Spleen (tissue), 11 donors: ENCODE data around the gene MACROH2A1. TPM values are rescaled to one million over a fixed set of nuclear protein-coding genes. Genes with fewer than 3 reads are reported as not detected.

ENCODE experiments used
- DNase-seq: peaks from one replicate; pipeline ENCODE4 v3.0.0-alpha.2; 2020
- H3K27ac ChIP-seq, 8 donors: fragments of 200-600 bp; sonication (generic) in 7 of 8; 1 replicate in 4 of 8; 2 replicates in 4 of 8; pipeline versions ENCODE4 v1.5.0 to v1.8.0; 2016 to 2021; ENCODE audit warnings: inconsistent platforms in 4 of 8, mild to moderate bottlenecking in 4 of 8, moderate library complexity in 1 of 8
- H3K27me3 ChIP-seq, 7 donors: fragments of 200-600 bp; sonication (generic) in 6 of 7; replicated peaks in 1 of 7; 1 replicate in 4 of 7; 2 replicates in 3 of 7; pipeline versions ENCODE4 v1.5.0 to v1.8.0; 2016 to 2021; ENCODE audit warnings: inconsistent platforms in 3 of 7, mild to moderate bottlenecking in 1 of 7
- H3K36me3 ChIP-seq, 6 donors: fragments of 200-600 bp; sonication (generic) in 5 of 6; 1 replicate in 4 of 6; 2 replicates in 2 of 6; pipeline versions ENCODE4 v1.5.0 to v1.8.0; 2016 to 2021; ENCODE audit warnings: inconsistent platforms in 2 of 6
- H3K4me1 ChIP-seq, 6 donors: fragments of 200-600 bp; sonication (generic) in 5 of 6; 1 replicate in 3 of 6; 2 replicates in 3 of 6; pipeline versions ENCODE4 v1.5.0 to v1.8.0; 2016 to 2021; ENCODE audit warnings: inconsistent platforms in 3 of 6
- H3K4me3 ChIP-seq, 8 donors: fragments of 200-600 bp; sonication (generic) in 7 of 8; 1 replicate in 4 of 8; 2 replicates in 4 of 8; pipeline versions ENCODE4 v1.5.0 to v1.8.0; 2016 to 2021; ENCODE audit warnings: inconsistent platforms in 4 of 8, mild to moderate bottlenecking in 4 of 8, moderate library complexity in 2 of 8
- H3K9me3 ChIP-seq, 8 donors: fragments of 200-600 bp; sonication (generic) in 7 of 8; 1 replicate in 4 of 8; 2 replicates in 4 of 8; pipeline versions ENCODE4 v1.5.0 to v1.8.0; 2016 to 2021; ENCODE audit warnings: inconsistent platforms in 4 of 8
- POLR2A ChIP-seq, 3 donors: fragments of 450-650 bp; IDR thresholded peaks; one replicate each; pipeline ENCODE4 v1.5.1; 2017; ENCODE audit warnings: antibody characterized with exemption in 3 of 3, mild to moderate bottlenecking in 1 of 3
- POLR2AphosphoS5 ChIP-seq, 3 donors: sonication (generic); formaldehyde crosslinking; IDR thresholded peaks; one replicate each; pipeline ENCODE4 v1.5.1; 2017; ENCODE audit warnings: antibody characterized with exemption in 3 of 3
- WGBS, 5 donors: extraction: QIAGEN DNeasy Blood & Tissue Kit in 3 of 5; methylation state at CpG; one replicate each; pipeline versions ENCODE4 v1.1.5 to v1.1.7; 2013 to 2018; 5-methylcytosine and 5-hydroxymethylcytosine counted together
- intact Hi-C: fragments of 100-400 bp; cut with DNase I; formaldehyde crosslinking; loops from one replicate; pipeline ENCODE4 v1.15.0; 2023; ENCODE audit warnings: low total_unique reads
- polyA plus RNA-seq, 3 donors: library from polyadenylated mRNA; stranded (reverse); fragments of 200-250 nt; gene quantifications; one replicate each; pipeline ENCODE4 v1.2.1, GENCODE V29; 2013
- total RNA-seq, 7 donors: library from RNA; depleted of rRNA in 3 of 7; stranded (reverse); fragments of >200 nt in 3 of 7; fragmentation: NEBNext Ultra II Directional in 4 of 7; extraction: Animal tissue kit (Norgen Biotek cat#: 25700) in 4 of 7; gene quantifications; one replicate each; pipeline versions ENCODE4 v1.1.0 to v1.2.1, GENCODE V29; 2016 to 2021
- TF ChIP-seq, protein P1 (sequence below), 11 experiments: fragments of 200-600 bp in 7 of 11; fragments of 450-650 bp in 4 of 11; sonication (generic) in 4 of 11; IDR thresholded peaks in 8 of 11; conservative IDR thresholded peaks in 3 of 11; 1 replicate in 7 of 11; 2 replicates in 4 of 11; pipeline versions ENCODE4 v1.4.0 to v1.8.0; 2016 to 2021; ENCODE audit warnings: antibody characterized with exemption in 11 of 11, inconsistent platforms in 4 of 11, mild to moderate bottlenecking in 1 of 11
- donor health status: healthy with polysubstance abuse.
- donor health status: DM: no; HTN: no; CAD: no; lungs with moderate emphysema.
- donor health status: DM: no; HTN: no; CAD: no.
- donor health status: Bipolar disorder and iron deficiency.
- donor health status: healthy.
- donor health status: DM: no; HTN: no; CAD: no.
- donor health status: DM: yes; HTN: yes; CAD: no.

The MACROH2A1 gene
- total and polyA plus RNA-seq, 10 donors = 88.1 to 288 (median 175) TPM

DNA sequence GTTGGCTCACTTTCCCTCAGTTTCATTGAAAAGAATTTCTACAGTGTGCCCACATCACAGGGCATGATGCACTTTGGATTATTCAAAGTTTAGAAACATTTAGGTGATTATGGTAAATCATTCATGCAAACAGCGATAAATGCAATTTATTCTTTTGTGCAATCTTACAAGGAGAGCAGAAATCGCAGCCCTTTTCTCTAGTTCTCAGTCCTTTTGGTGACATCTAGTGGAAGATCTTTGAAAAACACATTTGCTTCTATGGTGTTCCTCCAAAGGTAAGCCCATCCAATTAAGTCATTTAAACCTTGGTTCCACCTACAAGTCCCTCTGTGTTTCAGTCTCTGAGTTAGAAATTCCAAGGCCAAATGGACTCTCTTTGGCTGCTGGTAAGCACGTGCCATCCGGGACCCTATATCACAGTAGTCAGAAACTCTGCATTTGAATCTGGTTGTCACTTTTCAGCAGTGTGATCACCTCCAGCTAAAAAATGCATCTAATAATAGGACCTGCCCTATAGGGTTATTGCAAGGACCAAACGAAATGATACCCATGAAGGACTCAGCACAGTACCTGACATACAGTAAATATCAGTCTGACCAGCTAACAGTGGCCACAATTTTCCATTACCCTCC lies 66.4 kb downstream of the MACROH2A1 start:
- peaks cover 0 to 85% (median 60%) of the 10 kb centered on the region in 6 donors for H3K36me3 ChIP-seq
- no peaks in the 10 kb centered on the region for H3K9me3 ChIP-seq
- no peaks in the 10 kb centered on the region for H3K4me1 ChIP-seq
- 46 to 54% (median 53%) methylated on average over 5 of the region's 5 CpGs for WGBS, 5 donors
- TF ChIP-seq POLR2A (IDR thresholded peaks at IDR 0.05) (no peak), POLR2AphosphoS5 (IDR thresholded peaks at IDR 0.05) (no peak)
- TF ChIP-seq, protein P1, sequence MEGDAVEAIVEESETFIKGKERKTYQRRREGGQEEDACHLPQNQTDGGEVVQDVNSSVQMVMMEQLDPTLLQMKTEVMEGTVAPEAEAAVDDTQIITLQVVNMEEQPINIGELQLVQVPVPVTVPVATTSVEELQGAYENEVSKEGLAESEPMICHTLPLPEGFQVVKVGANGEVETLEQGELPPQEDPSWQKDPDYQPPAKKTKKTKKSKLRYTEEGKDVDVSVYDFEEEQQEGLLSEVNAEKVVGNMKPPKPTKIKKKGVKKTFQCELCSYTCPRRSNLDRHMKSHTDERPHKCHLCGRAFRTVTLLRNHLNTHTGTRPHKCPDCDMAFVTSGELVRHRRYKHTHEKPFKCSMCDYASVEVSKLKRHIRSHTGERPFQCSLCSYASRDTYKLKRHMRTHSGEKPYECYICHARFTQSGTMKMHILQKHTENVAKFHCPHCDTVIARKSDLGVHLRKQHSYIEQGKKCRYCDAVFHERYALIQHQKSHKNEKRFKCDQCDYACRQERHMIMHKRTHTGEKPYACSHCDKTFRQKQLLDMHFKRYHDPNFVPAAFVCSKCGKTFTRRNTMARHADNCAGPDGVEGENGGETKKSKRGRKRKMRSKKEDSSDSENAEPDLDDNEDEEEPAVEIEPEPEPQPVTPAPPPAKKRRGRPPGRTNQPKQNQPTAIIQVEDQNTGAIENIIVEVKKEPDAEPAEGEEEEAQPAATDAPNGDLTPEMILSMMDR (IDR thresholded peaks at IDR 0.05 in 8 of 11, conservative IDR thresholded peaks at IDR 0.05 in 3 of 11) = peak in 6 of 11 experiments; percentile 11 to 49 (median 32)
- intact Hi-C loops = no loop called here
- no peak for DNase-seq
- no peak overlapping the region for H3K27ac ChIP-seq
- no peak overlapping the region for H3K4me3 ChIP-seq
- no peaks in the 10 kb centered on the region for H3K27me3 ChIP-seq

DNA sequence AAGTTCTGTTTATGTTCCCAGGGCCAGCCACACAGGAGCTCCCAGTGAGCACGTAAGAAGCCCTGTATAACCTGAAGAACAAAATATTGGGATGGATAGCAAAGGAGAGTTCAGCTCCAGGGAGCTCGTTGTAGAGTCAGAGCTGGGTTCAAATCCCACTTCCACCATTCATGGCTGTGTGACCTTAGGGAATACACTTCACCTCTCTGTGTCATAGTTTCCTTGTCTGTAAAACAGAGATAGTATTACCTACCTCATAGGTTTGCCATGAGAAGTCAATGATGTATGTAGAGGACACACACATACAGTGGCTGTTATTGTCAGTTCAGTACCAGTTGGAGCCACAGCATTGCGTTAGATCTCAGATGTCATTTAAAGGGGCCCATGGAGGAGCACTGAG lies 67.4 kb downstream of the MACROH2A1 start:
- WGBS, 5 donors = 89 to 97% (median 93%) methylated on average over 3 of the region's 3 CpGs
- Histone ChIP-seq H3K9me3 (no peaks in the 10 kb centered on the region), H3K27me3 (no peaks in the 10 kb centered on the region), H3K4me1 (no peaks in the 10 kb centered on the region), H3K27ac (no peak overlapping the region), H3K4me3 (no peak overlapping the region), H3K36me3 (peaks cover 0 to 75% (median 51%) of the 10 kb centered on the region in 6 donors)
- DNase-seq = no peak
- intact Hi-C loops = no loop called here
- TF ChIP-seq POLR2AphosphoS5 (IDR thresholded peaks at IDR 0.05) (no peak), POLR2A (IDR thresholded peaks at IDR 0.05) (no peak)
- TF ChIP-seq, protein P1 (IDR thresholded peaks at IDR 0.05 in 8 of 11, conservative IDR thresholded peaks at IDR 0.05 in 3 of 11) = no peak

- Histone ChIP-seq H3K4me3 (no peak overlapping the region), H3K36me3 (peaks cover 0 to 66% (median 42%) of the 10 kb centered on the region in 6 donors), H3K9me3 (no peaks in the 10 kb centered on the region), H3K27ac (no peak overlapping the region), H3K4me1 (no peaks in the 10 kb centered on the region), H3K27me3 (no peaks in the 10 kb centered on the region)
- WGBS, 5 donors = 78 to 94% (median 86%) methylated on average over 3 of the region's 3 CpGs
- no peak for DNase-seq
- TF ChIP-seq, protein P1 (IDR thresholded peaks at IDR 0.05 in 8 of 11, conservative IDR thresholded peaks at IDR 0.05 in 3 of 11) = no peak
- TF ChIP-seq POLR2AphosphoS5 (IDR thresholded peaks at IDR 0.05) = no peak
- TF ChIP-seq POLR2A (IDR thresholded peaks at IDR 0.05) = no peak
- intact Hi-C loops = no loop called here
Observed at GRCh38 chr5:135330798-135331096, 68.3 kb downstream of the MACROH2A1 start.

DNA sequence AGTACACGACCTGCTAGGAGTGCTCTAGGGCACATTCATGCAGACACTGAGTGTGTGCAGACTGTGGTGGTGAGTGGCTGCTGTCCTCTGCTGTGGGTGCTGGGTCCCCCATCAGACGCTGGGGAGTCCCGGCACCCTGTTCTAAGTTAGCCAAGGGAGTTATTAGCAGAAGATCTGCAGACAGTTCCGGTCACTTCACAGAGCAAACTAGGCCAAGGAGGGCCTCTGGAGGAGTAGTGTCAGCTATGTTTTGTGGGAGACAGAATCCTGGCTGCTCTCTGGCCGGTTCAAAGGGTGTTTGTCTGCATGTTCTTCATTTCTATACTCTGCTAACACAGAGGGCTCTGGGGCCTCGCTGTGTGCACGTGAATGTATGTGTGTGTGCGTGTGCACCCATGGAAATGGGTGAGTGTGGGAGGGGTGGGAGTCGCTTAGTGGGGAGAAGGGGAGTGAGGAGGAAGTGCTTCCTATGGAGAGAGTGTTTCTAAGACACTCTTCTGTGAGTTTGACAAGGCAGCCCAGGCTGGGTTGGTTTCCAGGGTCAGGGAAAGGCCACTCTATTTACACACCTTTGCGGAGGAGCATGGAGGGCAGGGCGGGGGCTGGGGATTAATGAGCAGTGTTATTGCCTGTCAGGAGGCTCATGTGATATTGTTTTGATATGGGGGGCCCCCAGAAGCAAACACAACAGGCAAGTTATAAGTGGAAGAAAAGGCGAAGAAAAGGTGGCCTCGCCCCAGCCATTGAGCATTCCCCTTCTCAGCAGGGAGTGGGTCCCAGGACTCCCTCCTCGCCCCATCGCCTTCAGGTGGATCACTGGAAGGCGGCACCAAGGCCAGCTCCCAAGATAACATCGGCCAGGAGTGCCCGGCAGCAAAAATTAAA lies 68.9 kb downstream of the MACROH2A1 start:
- TF ChIP-seq, protein P1 (IDR thresholded peaks at IDR 0.05 in 8 of 11, conservative IDR thresholded peaks at IDR 0.05 in 3 of 11) = no peak
- TF ChIP-seq POLR2A (IDR thresholded peaks at IDR 0.05) = no peak
- TF ChIP-seq POLR2AphosphoS5 (IDR thresholded peaks at IDR 0.05) = no peak
- Histone ChIP-seq H3K27me3 (no peaks in the 10 kb centered on the region), H3K4me3 (no peak overlapping the region), H3K36me3 (peaks cover 0 to 60% (median 39%) of the 10 kb centered on the region in 6 donors), H3K27ac (no peak overlapping the region), H3K4me1 (no peaks in the 10 kb centered on the region), H3K9me3 (no peaks in the 10 kb centered on the region)
- intact Hi-C loops = no loop called here
- WGBS, 5 donors = 86 to 90% (median 88%) methylated on average over 18 of the region's 18 CpGs
- no peak for DNase-seq
